ENCODE data around the gene COMMD1. TPM values are rescaled to one million over a fixed set of nuclear protein-coding genes. Genes with fewer than 3 reads are reported as not detected.

COMMD1 gene
- total RNA-seq, 1 experiment from 2014 or later = 24.7 TPM

- TF ChIP-seq CTCF (IDR thresholded peaks at IDR 0.05) (no peak), PREB (CRISPR knock-in tag; IDR thresholded peaks at IDR 0.05; ENCODE audit: borderline replicate concordance) (no peak), ZBTB21 (CRISPR knock-in tag; IDR thresholded peaks at IDR 0.05; ENCODE audit: borderline replicate concordance) (no peak), HMGXB4 (CRISPR knock-in tag; IDR thresholded peaks at IDR 0.05) (no peak), ZNF671 (CRISPR knock-in tag; IDR thresholded peaks at IDR 0.05) (no peak), RORB (CRISPR knock-in tag; IDR thresholded peaks at IDR 0.05) (no peak), FOXP1 (CRISPR knock-in tag; IDR thresholded peaks at IDR 0.05; ENCODE audit: borderline replicate concordance) (no peak), JUN (CRISPR knock-in tag; IDR thresholded peaks at IDR 0.05) (no peak)
- TF ChIP-seq, protein P1, sequence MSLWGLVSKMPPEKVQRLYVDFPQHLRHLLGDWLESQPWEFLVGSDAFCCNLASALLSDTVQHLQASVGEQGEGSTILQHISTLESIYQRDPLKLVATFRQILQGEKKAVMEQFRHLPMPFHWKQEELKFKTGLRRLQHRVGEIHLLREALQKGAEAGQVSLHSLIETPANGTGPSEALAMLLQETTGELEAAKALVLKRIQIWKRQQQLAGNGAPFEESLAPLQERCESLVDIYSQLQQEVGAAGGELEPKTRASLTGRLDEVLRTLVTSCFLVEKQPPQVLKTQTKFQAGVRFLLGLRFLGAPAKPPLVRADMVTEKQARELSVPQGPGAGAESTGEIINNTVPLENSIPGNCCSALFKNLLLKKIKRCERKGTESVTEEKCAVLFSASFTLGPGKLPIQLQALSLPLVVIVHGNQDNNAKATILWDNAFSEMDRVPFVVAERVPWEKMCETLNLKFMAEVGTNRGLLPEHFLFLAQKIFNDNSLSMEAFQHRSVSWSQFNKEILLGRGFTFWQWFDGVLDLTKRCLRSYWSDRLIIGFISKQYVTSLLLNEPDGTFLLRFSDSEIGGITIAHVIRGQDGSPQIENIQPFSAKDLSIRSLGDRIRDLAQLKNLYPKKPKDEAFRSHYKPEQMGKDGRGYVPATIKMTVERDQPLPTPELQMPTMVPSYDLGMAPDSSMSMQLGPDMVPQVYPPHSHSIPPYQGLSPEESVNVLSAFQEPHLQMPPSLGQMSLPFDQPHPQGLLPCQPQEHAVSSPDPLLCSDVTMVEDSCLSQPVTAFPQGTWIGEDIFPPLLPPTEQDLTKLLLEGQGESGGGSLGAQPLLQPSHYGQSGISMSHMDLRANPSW (CRISPR knock-in tag; conservative IDR thresholded peaks at IDR 0.05; ENCODE audit: low read depth) = no peak
- TF ChIP-seq, protein P2, sequence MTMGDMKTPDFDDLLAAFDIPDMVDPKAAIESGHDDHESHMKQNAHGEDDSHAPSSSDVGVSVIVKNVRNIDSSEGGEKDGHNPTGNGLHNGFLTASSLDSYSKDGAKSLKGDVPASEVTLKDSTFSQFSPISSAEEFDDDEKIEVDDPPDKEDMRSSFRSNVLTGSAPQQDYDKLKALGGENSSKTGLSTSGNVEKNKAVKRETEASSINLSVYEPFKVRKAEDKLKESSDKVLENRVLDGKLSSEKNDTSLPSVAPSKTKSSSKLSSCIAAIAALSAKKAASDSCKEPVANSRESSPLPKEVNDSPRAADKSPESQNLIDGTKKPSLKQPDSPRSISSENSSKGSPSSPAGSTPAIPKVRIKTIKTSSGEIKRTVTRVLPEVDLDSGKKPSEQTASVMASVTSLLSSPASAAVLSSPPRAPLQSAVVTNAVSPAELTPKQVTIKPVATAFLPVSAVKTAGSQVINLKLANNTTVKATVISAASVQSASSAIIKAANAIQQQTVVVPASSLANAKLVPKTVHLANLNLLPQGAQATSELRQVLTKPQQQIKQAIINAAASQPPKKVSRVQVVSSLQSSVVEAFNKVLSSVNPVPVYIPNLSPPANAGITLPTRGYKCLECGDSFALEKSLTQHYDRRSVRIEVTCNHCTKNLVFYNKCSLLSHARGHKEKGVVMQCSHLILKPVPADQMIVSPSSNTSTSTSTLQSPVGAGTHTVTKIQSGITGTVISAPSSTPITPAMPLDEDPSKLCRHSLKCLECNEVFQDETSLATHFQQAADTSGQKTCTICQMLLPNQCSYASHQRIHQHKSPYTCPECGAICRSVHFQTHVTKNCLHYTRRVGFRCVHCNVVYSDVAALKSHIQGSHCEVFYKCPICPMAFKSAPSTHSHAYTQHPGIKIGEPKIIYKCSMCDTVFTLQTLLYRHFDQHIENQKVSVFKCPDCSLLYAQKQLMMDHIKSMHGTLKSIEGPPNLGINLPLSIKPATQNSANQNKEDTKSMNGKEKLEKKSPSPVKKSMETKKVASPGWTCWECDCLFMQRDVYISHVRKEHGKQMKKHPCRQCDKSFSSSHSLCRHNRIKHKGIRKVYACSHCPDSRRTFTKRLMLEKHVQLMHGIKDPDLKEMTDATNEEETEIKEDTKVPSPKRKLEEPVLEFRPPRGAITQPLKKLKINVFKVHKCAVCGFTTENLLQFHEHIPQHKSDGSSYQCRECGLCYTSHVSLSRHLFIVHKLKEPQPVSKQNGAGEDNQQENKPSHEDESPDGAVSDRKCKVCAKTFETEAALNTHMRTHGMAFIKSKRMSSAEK (CRISPR knock-in tag; IDR thresholded peaks at IDR 0.05; ENCODE audit: borderline replicate concordance) = no peak
Measured at GRCh38 chr2:62055724-62056336, 150.4 kb downstream of the COMMD1 start (continued).

DNA sequence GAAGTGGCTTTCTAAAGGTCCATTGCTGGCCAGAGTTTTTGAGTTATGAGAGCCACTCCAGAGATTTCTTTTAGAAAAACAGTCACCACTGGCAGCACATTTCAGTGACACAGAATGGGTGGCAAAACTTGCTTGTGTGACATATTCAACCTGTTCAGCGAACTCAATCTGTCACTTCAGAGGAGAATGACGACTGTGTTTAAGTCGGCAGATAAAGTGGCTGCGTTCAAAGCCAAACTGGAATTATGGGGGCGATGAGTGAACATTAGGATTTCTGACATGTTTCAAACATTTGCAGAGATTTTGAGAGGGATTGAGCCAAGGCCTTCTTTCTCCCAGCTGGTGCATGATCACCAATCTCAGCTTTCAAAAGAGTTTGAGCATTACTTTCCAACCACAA, 150.9 kb downstream of the COMMD1 start:
- Mint-ChIP-seq H3K9me3 (peaks cover 6% of the 10 kb centered on the region; the same call in 1 of the 2 replicates), H3K27ac (no peak overlapping the region), H3K4me1 (peaks cover 7% of the 10 kb centered on the region), H3K4me3 (no peak overlapping the region), H3K36me3 (no peaks in the 10 kb centered on the region; the same call in 1 of the 2 replicates), H3K27me3 (ENCODE audit: low read depth) (no peaks in the 10 kb centered on the region)
- DNase-seq (ENCODE audit: low spot score) (no peak), ATAC-seq (no peak)
- ChIA-PET POLR2A (no interaction called here), CTCF (no interaction called here)
- TF ChIP-seq NR2C2 (CRISPR knock-in tag; IDR thresholded peaks at IDR 0.05) = no peak
- no peak for TF ChIP-seq MYBL2 (CRISPR knock-in tag; IDR thresholded peaks at IDR 0.05)
- no peak for TF ChIP-seq NFATC4 (CRISPR knock-in tag; IDR thresholded peaks at IDR 0.05)
- no peak for TF ChIP-seq NFYB (CRISPR knock-in tag; conservative IDR thresholded peaks at IDR 0.05; ENCODE audit: low read depth)
- no peak for TF ChIP-seq SMAD4 (CRISPR knock-in tag; IDR thresholded peaks at IDR 0.05)
- TF ChIP-seq ZNF423 (CRISPR knock-in tag; IDR thresholded peaks at IDR 0.05) = no peak
- TF ChIP-seq, protein P3, sequence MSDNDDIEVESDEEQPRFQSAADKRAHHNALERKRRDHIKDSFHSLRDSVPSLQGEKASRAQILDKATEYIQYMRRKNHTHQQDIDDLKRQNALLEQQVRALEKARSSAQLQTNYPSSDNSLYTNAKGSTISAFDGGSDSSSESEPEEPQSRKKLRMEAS (CRISPR knock-in tag; IDR thresholded peaks at IDR 0.05) = no peak
- TF ChIP-seq, protein P4, sequence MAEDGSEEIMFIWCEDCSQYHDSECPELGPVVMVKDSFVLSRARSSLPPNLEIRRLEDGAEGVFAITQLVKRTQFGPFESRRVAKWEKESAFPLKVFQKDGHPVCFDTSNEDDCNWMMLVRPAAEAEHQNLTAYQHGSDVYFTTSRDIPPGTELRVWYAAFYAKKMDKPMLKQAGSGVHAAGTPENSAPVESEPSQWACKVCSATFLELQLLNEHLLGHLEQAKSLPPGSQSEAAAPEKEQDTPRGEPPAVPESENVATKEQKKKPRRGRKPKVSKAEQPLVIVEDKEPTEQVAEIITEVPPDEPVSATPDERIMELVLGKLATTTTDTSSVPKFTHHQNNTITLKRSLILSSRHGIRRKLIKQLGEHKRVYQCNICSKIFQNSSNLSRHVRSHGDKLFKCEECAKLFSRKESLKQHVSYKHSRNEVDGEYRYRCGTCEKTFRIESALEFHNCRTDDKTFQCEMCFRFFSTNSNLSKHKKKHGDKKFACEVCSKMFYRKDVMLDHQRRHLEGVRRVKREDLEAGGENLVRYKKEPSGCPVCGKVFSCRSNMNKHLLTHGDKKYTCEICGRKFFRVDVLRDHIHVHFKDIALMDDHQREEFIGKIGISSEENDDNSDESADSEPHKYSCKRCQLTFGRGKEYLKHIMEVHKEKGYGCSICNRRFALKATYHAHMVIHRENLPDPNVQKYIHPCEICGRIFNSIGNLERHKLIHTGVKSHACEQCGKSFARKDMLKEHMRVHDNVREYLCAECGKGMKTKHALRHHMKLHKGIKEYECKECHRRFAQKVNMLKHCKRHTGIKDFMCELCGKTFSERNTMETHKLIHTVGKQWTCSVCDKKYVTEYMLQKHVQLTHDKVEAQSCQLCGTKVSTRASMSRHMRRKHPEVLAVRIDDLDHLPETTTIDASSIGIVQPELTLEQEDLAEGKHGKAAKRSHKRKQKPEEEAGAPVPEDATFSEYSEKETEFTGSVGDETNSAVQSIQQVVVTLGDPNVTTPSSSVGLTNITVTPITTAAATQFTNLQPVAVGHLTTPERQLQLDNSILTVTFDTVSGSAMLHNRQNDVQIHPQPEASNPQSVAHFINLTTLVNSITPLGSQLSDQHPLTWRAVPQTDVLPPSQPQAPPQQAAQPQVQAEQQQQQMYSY (CRISPR knock-in tag; IDR thresholded peaks at IDR 0.05) = no peak

Measured in WTC11 (cell line).